HCT116 (cell line): ENCODE data around the gene WDR37. TPM values are rescaled to one million over a fixed set of nuclear protein-coding genes. Genes with fewer than 3 reads are reported as not detected.

ENCODE experiments used
- ATAC-seq: fragments of 200-7000 bp; cut with Tn5 transposase; 2 replicates; pipeline ENCODE4 v1.9.1; 2020; ENCODE audit warnings: mild to moderate bottlenecking, moderate library complexity
- BruUV-seq: library from RNA; stranded (reverse); fragments of 400-500 nt; replicated peaks from 2 replicates; lab custom pipeline; 2021; lab: Mats Ljungman, UMichigan
- CTCF ChIA-PET: fragments of 300-600 bp; sonication (Branson Sonifier 250); formaldehyde crosslinking; loops from one replicate; lab custom pipeline; 2021; ENCODE audit warnings: antibody characterized with exemption; lab: Charles Lee
- POLR2A ChIA-PET: fragments of 300-600, 350-600 bp; sonication (Branson Sonifier 250); formaldehyde crosslinking; loops from one replicate; lab custom pipeline; 2021; ENCODE audit warnings: antibody characterized with exemption; lab: Charles Lee
- RAD21 ChIA-PET, 2 experiments: fragments of 300-600 bp; sonication (Branson Sonifier 250); formaldehyde crosslinking; loops; one replicate each; lab custom pipeline; 2023; ENCODE audit warnings: low total read pairs in 2 of 2; ENCODE audit not compliant: uncharacterized antibody in 2 of 2, unreplicated experiment in 2 of 2, low non-redundant PET in 1 of 2; lab: Charles Lee
- DNase-seq: peaks from one replicate; pipeline ENCODE4 v3.0.0-alpha.2; 2010; ENCODE audit warnings: low read depth, low spot score
- H2AFZ ChIP-seq: fragments of 200-600 bp; shearing (Covaris generic), sonication (generic); 2 replicates; pipeline ENCODE4 v1.6.1; 2017; ENCODE audit warnings: low read depth, mixed run types, mixed read lengths, antibody characterized with exemption, low read length; ENCODE audit not compliant: poor library complexity, severe bottlenecking
- H3K27ac ChIP-seq: 2 replicates; pipeline ENCODE4 v1.5.1; 2012; ENCODE audit warnings: low read depth, low read length
- H3K27me3 ChIP-seq: fragments of 200-600 bp; sonication (generic); 2 replicates; pipeline ENCODE4 v1.6.1; 2016; ENCODE audit warnings: mixed run types, low read length, mixed read lengths; ENCODE audit not compliant: insufficient read depth
- H3K36me3 ChIP-seq, 2 experiments: fragments of 200-500 bp in 1 of 2; fragments of 200-600 bp in 1 of 2; sonication (Bioruptor generic) in 1 of 2; sonication (generic) in 1 of 2; 2 replicates each; pipeline versions ENCODE4 v1.5.1 to v1.6.1; 2014 to 2016; ENCODE audit warnings: low read length in 2 of 2, inconsistent platforms in 1 of 2, mixed read lengths in 1 of 2, mixed run types in 1 of 2; ENCODE audit not compliant: insufficient read depth in 2 of 2, control insufficient read depth in 1 of 2
- H3K4me1 ChIP-seq, 2 experiments: fragments of 200-600 bp in 1 of 2; sonication (generic) in 1 of 2; 2 replicates each; pipeline versions ENCODE4 v1.5.1 to v1.6.1; 2012 to 2017; ENCODE audit warnings: low read length in 2 of 2, inconsistent platforms in 1 of 2, mild to moderate bottlenecking in 1 of 2, mixed read lengths in 1 of 2, mixed run types in 1 of 2, moderate library complexity in 1 of 2; ENCODE audit not compliant: insufficient read depth in 2 of 2, control insufficient read depth in 1 of 2
- H3K4me2 ChIP-seq: fragments of 200-600 bp; sonication (generic); 2 replicates; pipeline ENCODE4 v1.6.1; 2017; ENCODE audit warnings: mixed run types, low read length, mixed read lengths
- H3K4me3 ChIP-seq, 2 experiments: fragments of 200-600 bp in 1 of 2; sonication (generic) in 1 of 2; replicated peaks in 1 of 2; 2 replicates each; pipeline ENCODE4 v1.5.1; 2011 to 2016; ENCODE audit warnings: low read length in 2 of 2, control low read depth in 1 of 2, low read depth in 1 of 2, mild to moderate bottlenecking in 1 of 2, mixed read lengths in 1 of 2, mixed run types in 1 of 2
- H3K79me2 ChIP-seq: fragments of 200-600 bp; sonication (generic); 2 replicates; pipeline ENCODE4 v1.6.1; 2017; ENCODE audit warnings: mild to moderate bottlenecking, mixed run types, low read length, moderate library complexity, mixed read lengths; ENCODE audit not compliant: insufficient read depth
- H3K9ac ChIP-seq: fragments of 200-600 bp; sonication (generic); 2 replicates; pipeline ENCODE4 v1.6.1; 2016; ENCODE audit warnings: low read length, mixed read lengths
- H3K9me2 ChIP-seq: fragments of 200-600 bp; sonication (generic), shearing (Covaris generic); 2 replicates; pipeline ENCODE4 v1.6.1; 2017; ENCODE audit warnings: mixed run types, mild to moderate bottlenecking, moderate library complexity; ENCODE audit not compliant: insufficient read depth
- H3K9me3 ChIP-seq, 2 experiments: fragments of 200-500 bp in 1 of 2; fragments of 200-600 bp in 1 of 2; sonication (Bioruptor generic) in 1 of 2; sonication (generic) in 1 of 2; 2 replicates each; pipeline ENCODE4 v1.6.1; 2014 to 2017; ENCODE audit warnings: low read length in 2 of 2, mixed read lengths in 2 of 2, inconsistent platforms in 1 of 2, low read depth in 1 of 2, mild to moderate bottlenecking in 1 of 2, mixed run types in 1 of 2, moderate library complexity in 1 of 2; ENCODE audit not compliant: control insufficient read depth in 1 of 2, insufficient read depth in 1 of 2
- H4K20me1 ChIP-seq: fragments of 200-600 bp; sonication (generic), shearing (Covaris generic); 2 replicates; pipeline ENCODE4 v1.6.1; 2017; ENCODE audit warnings: mixed run types, mild to moderate bottlenecking, moderate library complexity; ENCODE audit not compliant: insufficient read depth
- EGR1 ChIP-seq: IDR thresholded peaks from 2 replicates; pipeline ENCODE4 v1.6.1; 2012; ENCODE audit warnings: low read depth
- EZH2phosphoT487 ChIP-seq: fragments of 200-600 bp; IDR thresholded peaks from 2 replicates; pipeline ENCODE4 v1.6.1; 2018; ENCODE audit warnings: antibody characterized with exemption, borderline replicate concordance
- FOSL1 ChIP-seq: IDR thresholded peaks from 2 replicates; pipeline ENCODE4 v1.6.1; 2012; ENCODE audit warnings: low read depth
- POLR2A ChIP-seq: IDR thresholded peaks from 2 replicates; pipeline ENCODE4 v1.7.0; 2011; ENCODE audit warnings: borderline replicate concordance; ENCODE audit not compliant: insufficient read depth, insufficient read length; ENCODE audit errors: extremely low read depth
- POLR2AphosphoS5 ChIP-seq: IDR thresholded peaks from 2 replicates; pipeline ENCODE4 v1.6.1; 2011; ENCODE audit warnings: mild to moderate bottlenecking, low read depth, low read length, moderate library complexity
- RAD21 ChIP-seq: IDR thresholded peaks from 2 replicates; pipeline ENCODE4 v1.6.1; 2012; ENCODE audit warnings: low read depth, mild to moderate bottlenecking
- SIN3A ChIP-seq: IDR thresholded peaks from 2 replicates; pipeline ENCODE4 v1.6.1; 2012; ENCODE audit warnings: low read depth
- TCF7L2 ChIP-seq: IDR thresholded peaks from 2 replicates; pipeline ENCODE4 v1.7.0; 2011; ENCODE audit warnings: borderline replicate concordance, inconsistent platforms; ENCODE audit not compliant: insufficient read depth, insufficient read length; ENCODE audit errors: extremely low read depth
- YY1 ChIP-seq: IDR thresholded peaks from 2 replicates; pipeline ENCODE4 v1.6.1; 2011; ENCODE audit warnings: low read length, low read depth, moderate library complexity, mild to moderate bottlenecking; ENCODE audit not compliant: insufficient replicate concordance; ENCODE audit errors: extremely low read depth
- ZFX ChIP-seq: fragments of 450-650 bp; IDR thresholded peaks from 2 replicates; pipeline ENCODE4 v1.6.1; 2017
- intact Hi-C: fragments of 100-400 bp; cut with micrococcal nuclease; formaldehyde crosslinking; loops from 2 replicates; pipeline ENCODE4 v1.10.0; 2022
- total RNA-seq: library from RNA; stranded (reverse); gene quantifications from one replicate; pipeline ENCODE4 v1.2.1, GENCODE V29; 2021; ENCODE audit not compliant: unreplicated experiment
- TF ChIP-seq, protein P1 (sequence below): IDR thresholded peaks from 2 replicates; pipeline ENCODE4 v1.6.1; 2012
- TF ChIP-seq, protein P2 (sequence below): IDR thresholded peaks from 2 replicates; pipeline ENCODE4 v1.6.1; 2012; ENCODE audit warnings: low read depth
- TF ChIP-seq, protein P3 (sequence below): IDR thresholded peaks from 2 replicates; pipeline ENCODE4 v1.6.1; 2011; ENCODE audit warnings: mild to moderate bottlenecking, low read length, moderate library complexity; ENCODE audit not compliant: insufficient replicate concordance; ENCODE audit errors: extremely low read depth

Gene WDR37
- total RNA-seq, 1 experiment from 2014 or later = 9.1 TPM

DNA sequence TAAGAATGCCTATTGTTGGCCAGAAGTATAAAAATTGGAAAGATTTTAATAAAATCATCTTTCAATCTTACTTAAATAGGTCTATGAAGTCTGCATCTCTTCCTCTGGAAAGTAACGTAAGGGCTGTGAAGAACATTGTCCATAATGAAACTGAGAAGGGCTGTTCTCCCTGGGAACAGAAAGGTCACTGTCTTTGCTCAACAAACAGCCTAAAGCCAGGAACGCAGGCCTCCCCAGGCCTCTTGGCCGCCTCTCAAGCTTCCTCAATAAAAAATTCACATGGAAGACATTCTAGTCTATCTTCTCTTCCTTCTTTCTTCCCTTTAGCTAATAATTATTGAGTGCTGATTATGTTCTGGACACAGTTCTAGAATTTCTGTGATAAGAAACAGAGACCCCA is 21.4 kb upstream of the WDR37 start:
- no peaks in the 10 kb centered on the region for H4K20me1 ChIP-seq
- TF ChIP-seq ZFX = no peak
- H3K9me3 ChIP-seq = no peaks in the 10 kb centered on the region
- intact Hi-C loops = no loop called here
- RAD21 ChIA-PET = no interaction called here
- H3K9me2 ChIP-seq = no peaks in the 10 kb centered on the region
- H3K4me1 ChIP-seq = 0 out of 4 replicates have a peak, but pooled peaks cover 0 to 3% of the 10 kb centered on the region in 2 experiments
- no peak overlapping the region for H3K9ac ChIP-seq
- H2AFZ ChIP-seq = no peak overlapping the region
- ATAC-seq (no peak), DNase-seq (no peak)
- CTCF ChIA-PET = no interaction called here
- no peak overlapping the region for H3K4me2 ChIP-seq
- POLR2A ChIA-PET = no interaction called here
- no peak overlapping the region for H3K4me3 ChIP-seq
- no peaks in the 10 kb centered on the region for H3K79me2 ChIP-seq
- H3K27me3 ChIP-seq = no peaks in the 10 kb centered on the region
- peaks cover under 1 to 3% of the 10 kb centered on the region in 2 experiments; a peak in 2 of 4 replicates for H3K36me3 ChIP-seq
- H3K27ac ChIP-seq = no peak overlapping the region
- BruUV-seq = no TSS peak

DNA sequence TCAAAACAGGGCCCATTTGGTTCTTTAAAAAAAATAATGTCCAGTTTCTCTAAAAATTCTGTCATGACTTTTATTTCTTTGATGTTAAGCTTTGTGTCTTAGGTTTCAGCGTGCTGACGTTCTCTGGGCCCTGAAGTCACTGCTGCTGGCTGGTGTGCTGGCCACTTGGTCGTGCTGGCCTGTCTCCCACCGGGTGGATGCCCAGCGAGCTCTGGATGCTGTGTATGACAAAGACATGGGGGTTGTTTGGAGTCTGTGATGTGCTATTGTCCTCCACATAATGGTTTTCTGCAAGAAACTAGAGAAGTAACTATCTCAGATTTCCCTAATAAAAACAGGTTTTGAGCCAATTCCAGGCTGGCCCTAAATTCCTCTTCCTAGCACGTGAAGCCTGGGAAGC is 21.0 kb upstream of the WDR37 start:
- RAD21 ChIA-PET = no interaction called here
- H3K9me2 ChIP-seq = no peaks in the 10 kb centered on the region
- no peak overlapping the region for H3K9ac ChIP-seq
- no peaks in the 10 kb centered on the region for H3K79me2 ChIP-seq
- no peak overlapping the region for H3K27ac ChIP-seq
- H3K4me2 ChIP-seq = no peak overlapping the region
- H3K4me1 ChIP-seq = 0 out of 4 replicates have a peak, but pooled peaks cover 0 to 3% of the 10 kb centered on the region in 2 experiments
- CTCF ChIA-PET = no interaction called here
- H2AFZ ChIP-seq = no peak overlapping the region
- ATAC-seq = no peak
- H3K36me3 ChIP-seq = peaks cover 3 to 7% of the 10 kb centered on the region in 2 experiments
- intact Hi-C loops = no loop called here
- H3K4me3 ChIP-seq = no peak overlapping the region
- H3K27me3 ChIP-seq = no peaks in the 10 kb centered on the region
- no peaks in the 10 kb centered on the region for H4K20me1 ChIP-seq
- BruUV-seq = no TSS peak
- no peak for DNase-seq
- no peaks in the 10 kb centered on the region for H3K9me3 ChIP-seq
- POLR2A ChIA-PET = no interaction called here
- TF ChIP-seq EGR1 = no peak
- TF ChIP-seq, protein P1, sequence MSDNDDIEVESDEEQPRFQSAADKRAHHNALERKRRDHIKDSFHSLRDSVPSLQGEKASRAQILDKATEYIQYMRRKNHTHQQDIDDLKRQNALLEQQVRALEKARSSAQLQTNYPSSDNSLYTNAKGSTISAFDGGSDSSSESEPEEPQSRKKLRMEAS = no peak
- TF ChIP-seq FOSL1 = no peak
- TF ChIP-seq SIN3A = no peak
- no peak for TF ChIP-seq POLR2A
- TF ChIP-seq, protein P2, sequence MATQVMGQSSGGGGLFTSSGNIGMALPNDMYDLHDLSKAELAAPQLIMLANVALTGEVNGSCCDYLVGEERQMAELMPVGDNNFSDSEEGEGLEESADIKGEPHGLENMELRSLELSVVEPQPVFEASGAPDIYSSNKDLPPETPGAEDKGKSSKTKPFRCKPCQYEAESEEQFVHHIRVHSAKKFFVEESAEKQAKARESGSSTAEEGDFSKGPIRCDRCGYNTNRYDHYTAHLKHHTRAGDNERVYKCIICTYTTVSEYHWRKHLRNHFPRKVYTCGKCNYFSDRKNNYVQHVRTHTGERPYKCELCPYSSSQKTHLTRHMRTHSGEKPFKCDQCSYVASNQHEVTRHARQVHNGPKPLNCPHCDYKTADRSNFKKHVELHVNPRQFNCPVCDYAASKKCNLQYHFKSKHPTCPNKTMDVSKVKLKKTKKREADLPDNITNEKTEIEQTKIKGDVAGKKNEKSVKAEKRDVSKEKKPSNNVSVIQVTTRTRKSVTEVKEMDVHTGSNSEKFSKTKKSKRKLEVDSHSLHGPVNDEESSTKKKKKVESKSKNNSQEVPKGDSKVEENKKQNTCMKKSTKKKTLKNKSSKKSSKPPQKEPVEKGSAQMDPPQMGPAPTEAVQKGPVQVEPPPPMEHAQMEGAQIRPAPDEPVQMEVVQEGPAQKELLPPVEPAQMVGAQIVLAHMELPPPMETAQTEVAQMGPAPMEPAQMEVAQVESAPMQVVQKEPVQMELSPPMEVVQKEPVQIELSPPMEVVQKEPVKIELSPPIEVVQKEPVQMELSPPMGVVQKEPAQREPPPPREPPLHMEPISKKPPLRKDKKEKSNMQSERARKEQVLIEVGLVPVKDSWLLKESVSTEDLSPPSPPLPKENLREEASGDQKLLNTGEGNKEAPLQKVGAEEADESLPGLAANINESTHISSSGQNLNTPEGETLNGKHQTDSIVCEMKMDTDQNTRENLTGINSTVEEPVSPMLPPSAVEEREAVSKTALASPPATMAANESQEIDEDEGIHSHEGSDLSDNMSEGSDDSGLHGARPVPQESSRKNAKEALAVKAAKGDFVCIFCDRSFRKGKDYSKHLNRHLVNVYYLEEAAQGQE = no peak
- no peak for TF ChIP-seq YY1
- no peak for TF ChIP-seq EZH2phosphoT487
- TF ChIP-seq, protein P3, sequence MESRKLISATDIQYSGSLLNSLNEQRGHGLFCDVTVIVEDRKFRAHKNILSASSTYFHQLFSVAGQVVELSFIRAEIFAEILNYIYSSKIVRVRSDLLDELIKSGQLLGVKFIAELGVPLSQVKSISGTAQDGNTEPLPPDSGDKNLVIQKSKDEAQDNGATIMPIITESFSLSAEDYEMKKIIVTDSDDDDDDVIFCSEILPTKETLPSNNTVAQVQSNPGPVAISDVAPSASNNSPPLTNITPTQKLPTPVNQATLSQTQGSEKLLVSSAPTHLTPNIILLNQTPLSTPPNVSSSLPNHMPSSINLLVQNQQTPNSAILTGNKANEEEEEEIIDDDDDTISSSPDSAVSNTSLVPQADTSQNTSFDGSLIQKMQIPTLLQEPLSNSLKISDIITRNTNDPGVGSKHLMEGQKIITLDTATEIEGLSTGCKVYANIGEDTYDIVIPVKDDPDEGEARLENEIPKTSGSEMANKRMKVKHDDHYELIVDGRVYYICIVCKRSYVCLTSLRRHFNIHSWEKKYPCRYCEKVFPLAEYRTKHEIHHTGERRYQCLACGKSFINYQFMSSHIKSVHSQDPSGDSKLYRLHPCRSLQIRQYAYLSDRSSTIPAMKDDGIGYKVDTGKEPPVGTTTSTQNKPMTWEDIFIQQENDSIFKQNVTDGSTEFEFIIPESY = no peak
- TF ChIP-seq TCF7L2 = no peak
- no peak for TF ChIP-seq RAD21
- no peak for TF ChIP-seq POLR2AphosphoS5
